Measurements from ENCODE around the gene IGF2BP3. TPM values are rescaled to one million over a fixed set of nuclear protein-coding genes. Genes with fewer than 3 reads are reported as not detected.

IGF2BP3 gene
- total RNA-seq, 2 experiments from 2014 or later, result 41.1 to 94.3 TPM

DNA sequence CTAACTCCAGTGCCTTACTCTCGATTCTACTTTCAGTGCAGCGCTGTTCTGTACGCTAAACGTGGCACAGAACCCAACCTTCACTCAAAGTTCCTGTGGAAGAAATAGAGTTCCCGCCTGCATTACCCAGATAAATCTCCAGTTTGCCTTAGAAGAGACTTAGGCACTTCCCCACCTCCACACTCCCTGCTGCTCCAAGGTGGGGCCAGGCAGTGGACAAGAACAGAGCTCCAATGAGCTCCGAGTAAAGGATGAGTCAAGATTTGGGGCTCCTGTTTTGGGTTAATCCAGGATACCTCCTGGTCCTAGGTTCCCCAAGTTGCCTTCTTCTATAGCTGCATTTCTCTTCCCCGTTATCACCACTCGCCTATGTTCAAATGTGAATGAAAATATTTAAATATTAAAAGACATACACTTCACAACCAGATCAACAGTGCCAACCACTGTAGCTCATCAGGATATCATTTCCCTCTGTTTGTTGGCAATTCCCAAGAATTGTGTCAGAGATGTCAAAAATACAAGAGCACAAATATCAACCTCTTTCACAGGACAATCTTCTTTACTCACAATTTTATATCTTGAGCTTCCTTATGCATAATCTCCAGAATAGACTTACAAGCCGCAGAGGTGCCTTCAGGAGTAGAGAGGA, 123.1 kb downstream of the IGF2BP3 start:
- Histone ChIP-seq H3K9me2 (ENCODE audit: insufficient read depth, low read length) (no peaks in the 10 kb centered on the region), H3K36me3 (ENCODE audit: insufficient read depth, low read length) (peaks cover 60% of the 10 kb centered on the region), H3K27ac (ENCODE audit: low read depth, low read length, poor library complexity, severe bottlenecking) (no peak overlapping the region), H3K4me1 (ENCODE audit: insufficient read depth, low read length, poor library complexity, severe bottlenecking) (peaks cover 9% of the 10 kb centered on the region), H4K20me1 (ENCODE audit: insufficient read depth, low read length) (no peaks in the 10 kb centered on the region), H3K4me3 (ENCODE audit: low read depth, low read length, poor library complexity, severe bottlenecking) (no peak overlapping the region), H2AFZ (ENCODE audit: low read length) (no peak overlapping the region), H3K9me3 (ENCODE audit: low read length) (no peaks in the 10 kb centered on the region), H3K4me2 (ENCODE audit: low read length) (no peak overlapping the region), H3K79me2 (ENCODE audit: insufficient read depth, low read depth, low read length) (0 out of 2 replicates have a peak, but pooled peaks cover 3% of the 10 kb centered on the region)
- no peak for DNase-seq (ENCODE audit: low spot score)
- no TSS peak for BruUV-seq (replicated peaks)
- CTCF ChIA-PET (ENCODE audit: unreplicated experiment), result no interaction called here
- intact Hi-C loops (cut with micrococcal nuclease; ENCODE audit: unreplicated experiment), result no loop called here
- POLR2A ChIA-PET, result interaction anchor here (0.6 to 2.2 kb wide), 4 partner anchors 10 to 60 kb away, joined by 3 to 11 read pairs (median 4); no protein-coding TSS in a partner anchor
- TF ChIP-seq CTCF (conservative IDR thresholded peaks at IDR 0.05; ENCODE audit: low read length) (no peak), EZH2phosphoT487 (IDR thresholded peaks at IDR 0.05; ENCODE audit: borderline replicate concordance, low read depth, low read length) (no peak)

DNA sequence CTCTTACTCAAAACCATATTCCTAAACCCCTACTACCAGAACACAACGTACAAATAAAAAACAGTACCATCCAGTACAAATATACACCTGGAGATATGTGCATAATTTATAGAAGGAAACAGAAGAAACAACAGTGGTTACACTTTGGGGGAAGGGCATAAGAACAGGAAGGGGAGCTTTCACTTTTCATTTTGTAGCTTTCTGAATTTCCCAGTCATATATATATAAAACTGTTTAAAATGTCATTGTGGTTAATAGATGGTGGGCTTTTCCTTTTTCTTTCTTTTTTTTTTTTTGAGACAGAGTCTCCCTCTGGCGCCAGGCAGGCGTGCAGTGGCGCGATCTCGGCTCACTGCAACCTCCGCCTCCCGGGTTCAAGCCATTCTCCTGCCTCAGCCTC, 124.0 kb downstream of the IGF2BP3 start:
- peaks cover 62% of the 10 kb centered on the region for H3K36me3 ChIP-seq (ENCODE audit: insufficient read depth, low read length)
- H3K9me2 ChIP-seq (ENCODE audit: insufficient read depth, low read length), result no peaks in the 10 kb centered on the region
- DNase-seq (ENCODE audit: low spot score), result peak; percentile 31
- TF ChIP-seq EZH2phosphoT487 (IDR thresholded peaks at IDR 0.05; ENCODE audit: borderline replicate concordance, low read depth, low read length) (no peak), CTCF (conservative IDR thresholded peaks at IDR 0.05; ENCODE audit: low read length) (no peak)
- peak overlapping the region; percentile 43 for H3K4me3 ChIP-seq (ENCODE audit: low read depth, low read length, poor library complexity, severe bottlenecking)
- no peak overlapping the region for H2AFZ ChIP-seq (ENCODE audit: low read length)
- no TSS peak for BruUV-seq (replicated peaks)
- ChIA-PET POLR2A (interaction anchor here (0.6 to 2.2 kb wide), 5 partner anchors 9 to 582 kb away, joined by 3 to 11 read pairs (median 4); no protein-coding TSS in a partner anchor), CTCF (ENCODE audit: unreplicated experiment) (no interaction called here)
- H3K4me1 ChIP-seq (ENCODE audit: insufficient read depth, low read length, poor library complexity, severe bottlenecking), result peaks cover 9% of the 10 kb centered on the region
- no peaks in the 10 kb centered on the region for H4K20me1 ChIP-seq (ENCODE audit: insufficient read depth, low read length)
- H3K27ac ChIP-seq (ENCODE audit: low read depth, low read length, poor library complexity, severe bottlenecking), result peak overlapping the region; percentile 18
- peak overlapping the region; percentile 53 for H3K4me2 ChIP-seq (ENCODE audit: low read length)
- intact Hi-C loops (cut with micrococcal nuclease; ENCODE audit: unreplicated experiment), result no loop called here
- no peaks in the 10 kb centered on the region for H3K79me2 ChIP-seq (ENCODE audit: insufficient read depth, low read depth, low read length)
- no peaks in the 10 kb centered on the region for H3K9me3 ChIP-seq (ENCODE audit: low read length)

- H3K9me2 ChIP-seq (ENCODE audit: insufficient read depth, low read length), result no peaks in the 10 kb centered on the region
- TF ChIP-seq CTCF (conservative IDR thresholded peaks at IDR 0.05; ENCODE audit: low read length) (no peak), EZH2phosphoT487 (IDR thresholded peaks at IDR 0.05; ENCODE audit: borderline replicate concordance, low read depth, low read length) (no peak)
- DNase-seq (ENCODE audit: low spot score), result no peak
- no peak overlapping the region for H3K4me3 ChIP-seq (ENCODE audit: low read depth, low read length, poor library complexity, severe bottlenecking)
- intact Hi-C loops (cut with micrococcal nuclease; ENCODE audit: unreplicated experiment), result no loop called here
- ChIA-PET POLR2A (interaction anchor here (0.6 to 2.2 kb wide), 3 partner anchors 9 to 22 kb away, joined by 3 to 11 read pairs (median 4); no protein-coding TSS in a partner anchor), CTCF (ENCODE audit: unreplicated experiment) (no interaction called here)
- H3K27ac ChIP-seq (ENCODE audit: low read depth, low read length, poor library complexity, severe bottlenecking), result peak overlapping the region; percentile 18
- no peak overlapping the region for H3K4me2 ChIP-seq (ENCODE audit: low read length)
- no peaks in the 10 kb centered on the region for H4K20me1 ChIP-seq (ENCODE audit: insufficient read depth, low read length)
- H3K36me3 ChIP-seq (ENCODE audit: insufficient read depth, low read length), result peaks cover 62% of the 10 kb centered on the region
- H3K4me1 ChIP-seq (ENCODE audit: insufficient read depth, low read length, poor library complexity, severe bottlenecking), result peaks cover 9% of the 10 kb centered on the region
- no peaks in the 10 kb centered on the region for H3K79me2 ChIP-seq (ENCODE audit: insufficient read depth, low read depth, low read length)
- no TSS peak for BruUV-seq (replicated peaks)
- H3K9me3 ChIP-seq (ENCODE audit: low read length), result no peaks in the 10 kb centered on the region
- H2AFZ ChIP-seq (ENCODE audit: low read length), result no peak overlapping the region
Measured at GRCh38 chr7:23345601-23346000, 124.7 kb downstream of the IGF2BP3 start.
